Heart left ventricle (tissue), 16 donors: ENCODE data around the gene CORO6. TPM values are rescaled to one million over a fixed set of nuclear protein-coding genes. Genes with fewer than 3 reads are reported as not detected.
A peak's percentile ranks its signal among the peaks of the same experiment; 100 is the strongest.

Experiments used
- ATAC-seq, 4 donors: fragments of 200-7000 bp; cut with Tn5 transposase; one replicate each; pipeline ENCODE4 v1.9.1; 2020 to 2022; ENCODE audit warnings: moderate library complexity in 4 of 4, mild to moderate bottlenecking in 3 of 4, moderate number of reproducible peaks in 1 of 4
- DNase-seq, 5 donors: peaks; one replicate each; pipeline ENCODE4 v3.0.0-alpha.2; 2020
- H3K27ac ChIP-seq, 12 donors: fragments of 200-600 bp; sonication (generic) in 4 of 12; one replicate each; pipeline versions ENCODE4 v1.5.0 to v1.8.0; 2016 to 2022; ENCODE audit warnings: mild to moderate bottlenecking in 2 of 12
- H3K27me3 ChIP-seq, 9 donors: fragments of 200-600 bp; sonication (generic) in 2 of 9; one replicate each; pipeline versions ENCODE4 v1.5.1 to v1.8.0; 2016 to 2022; ENCODE audit warnings: mild to moderate bottlenecking in 3 of 9
- H3K36me3 ChIP-seq, 9 donors: fragments of 200-600 bp; sonication (generic) in 2 of 9; one replicate each; pipeline versions ENCODE4 v1.5.0 to v1.8.0; 2018 to 2022; ENCODE audit warnings: mild to moderate bottlenecking in 2 of 9
- H3K4me1 ChIP-seq, 12 donors: fragments of 200-600 bp; sonication (generic) in 4 of 12; one replicate each; pipeline versions ENCODE4 v1.5.0 to v1.8.0; 2016 to 2022; ENCODE audit warnings: mild to moderate bottlenecking in 3 of 12
- H3K4me3 ChIP-seq, 12 donors: fragments of 200-600 bp; sonication (generic) in 4 of 12; one replicate each; pipeline versions ENCODE4 v1.5.0 to v1.8.0; 2017 to 2022; ENCODE audit warnings: mild to moderate bottlenecking in 9 of 12, moderate library complexity in 4 of 12
- H3K9me3 ChIP-seq, 12 donors: fragments of 200-600 bp; sonication (generic) in 4 of 12; one replicate each; pipeline versions ENCODE4 v1.5.0 to v1.8.0; 2016 to 2022; ENCODE audit warnings: mild to moderate bottlenecking in 1 of 12
- CTCF ChIP-seq, 12 donors: fragments of 200-600 bp; sonication (generic) in 4 of 12; IDR thresholded peaks; one replicate each; pipeline versions ENCODE4 v1.5.0 to v1.8.0; 2018 to 2022; ENCODE audit warnings: antibody characterized with exemption in 12 of 12, mild to moderate bottlenecking in 5 of 12
- POLR2A ChIP-seq, 2 donors: fragments of 450-650 bp; IDR thresholded peaks; one replicate each; pipeline ENCODE4 v1.6.1; 2017; ENCODE audit warnings: antibody characterized with exemption in 2 of 2, mild to moderate bottlenecking in 2 of 2, moderate library complexity in 2 of 2
- WGBS, 4 donors: extraction: QIAGEN DNeasy Blood & Tissue Kit in 2 of 4; methylation state at CpG; one replicate each; pipeline versions ENCODE4 v1.1.5 to v1.1.7; 2013 to 2018; 5-methylcytosine and 5-hydroxymethylcytosine counted together
- intact Hi-C, 10 donors: fragments of 100-400 bp; cut with DNase I; formaldehyde crosslinking; loops; one replicate each; pipeline versions ENCODE4 v1.11.1 to v1.14.2; 2022
- polyA plus RNA-seq, 2 donors: library from polyadenylated mRNA; stranded (reverse); fragments of 200-250 nt; gene quantifications; one replicate each; pipeline ENCODE4 v1.2.3, GENCODE V29; 2013
- total RNA-seq, 9 donors: library from RNA; depleted of rRNA in 2 of 9; stranded (reverse); fragments of >200 nt in 2 of 9; fragmentation: NEBNext Ultra II Directional in 3 of 9; extraction: Animal tissue kit (Norgen Biotek cat#: 25700) in 3 of 9; gene quantifications; one replicate each; pipeline versions ENCODE4 v1.1.0 to v1.2.4, GENCODE V29; 2016 to 2023
- donor health status: ischemic (EF 13 %, LVEDD 7.1; RV severe dilation, severe dysfunction).
- donor health status: healthy with polysubstance abuse.
- donor health status: DM: no; HTN: yes; CAD: no.
- donor health status: DM: no; HTN: no; CAD: no.
- donor health status: ischemic (EF 25% LVEDD 6.9; RV normal size, moderate dysfunction).
- donor health status: ischemic (EF 25% LVEDD 5.7; RV mildly dilated, moderate dysfunction).
- donor health status: healthy.
- donor health status: DM: yes; HTN: yes; CAD: no.
- donor health status: ischemic (EF 35%, LVEDD 5.7; RV mildly dilated, moderate dysfunction).
- donor health status: nonischemic (EF 11% LVEDD 7.7; RV severe dilation, severe dysfunction).
- donor health status: DM: yes; HTN: yes; CAD: no.
- donor health status: PGD.
- donor health status: ischemic (EF 29% LVEDD 5.4; RV normal size, mild dysfunction).
- donor health status: nonischemic (EF 23%, LVEDD 6.1; RV moderate dilation, normal function).

CORO6 gene
- total and polyA plus RNA-seq, 11 donors = 50.7 to 115 (median 95.5) TPM

DNA sequence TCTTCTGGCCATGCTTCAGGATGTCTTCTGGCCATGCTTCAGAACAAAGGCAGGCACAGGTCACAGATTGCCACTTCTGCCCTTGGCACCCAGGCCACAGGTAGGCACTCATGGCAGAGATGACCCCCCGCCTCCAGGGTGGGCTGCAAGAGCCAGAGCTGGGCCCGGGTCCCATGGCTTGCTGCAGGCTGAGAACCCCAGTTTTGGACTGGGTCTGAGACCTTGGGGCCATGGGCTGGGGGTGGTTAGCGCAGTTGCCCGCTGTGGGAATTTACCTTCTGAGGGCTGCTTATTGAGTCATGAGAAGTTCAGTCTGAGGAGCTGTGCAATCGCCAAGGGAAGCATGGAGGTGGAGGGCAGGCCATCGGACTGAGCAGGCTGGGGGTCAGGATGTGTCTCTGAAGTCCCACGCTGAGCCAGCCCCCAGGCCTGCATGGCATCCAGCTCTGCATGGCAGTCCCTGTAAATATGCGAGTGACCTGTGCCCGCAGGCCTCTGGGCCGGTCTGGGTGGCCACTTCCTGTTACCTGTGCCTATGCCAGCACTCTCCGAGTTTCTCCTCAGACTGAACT lies 28.1 kb downstream of the CORO6 start:
- no peaks in the 10 kb centered on the region for H3K36me3 ChIP-seq
- H3K4me3 ChIP-seq = peak overlapping the region in 4 of 12 donors; percentile 59 to 84 (median 72)
- H3K27ac ChIP-seq = no peak overlapping the region
- no peaks in the 10 kb centered on the region for H3K27me3 ChIP-seq
- DNase-seq (peak in 4 of 5 donors; percentile 8 to 25 (median 22)), ATAC-seq (no peak)
- peaks cover 5 to 79% (median 52%) of the 10 kb centered on the region in 12 donors for H3K4me1 ChIP-seq
- intact Hi-C loops = no loop called here
- TF ChIP-seq CTCF (IDR thresholded peaks at IDR 0.05) (no peak), POLR2A (IDR thresholded peaks at IDR 0.05) (no peak)
- no peaks in the 10 kb centered on the region for H3K9me3 ChIP-seq
- 92 to 94% (median 92%) methylated on average over 5 to 11 of the region's 11 CpGs for WGBS, 4 donors

- WGBS, 4 donors = 7 to 11% (median 8%) methylated on average over 39 to 64 of the region's 64 CpGs
- ATAC-seq = no peak
- peaks cover 5 to 80% (median 52%) of the 10 kb centered on the region in 12 donors for H3K4me1 ChIP-seq
Observed at GRCh38 chr17:29593591-29594518, 28.9 kb downstream of the CORO6 start.

DNA sequence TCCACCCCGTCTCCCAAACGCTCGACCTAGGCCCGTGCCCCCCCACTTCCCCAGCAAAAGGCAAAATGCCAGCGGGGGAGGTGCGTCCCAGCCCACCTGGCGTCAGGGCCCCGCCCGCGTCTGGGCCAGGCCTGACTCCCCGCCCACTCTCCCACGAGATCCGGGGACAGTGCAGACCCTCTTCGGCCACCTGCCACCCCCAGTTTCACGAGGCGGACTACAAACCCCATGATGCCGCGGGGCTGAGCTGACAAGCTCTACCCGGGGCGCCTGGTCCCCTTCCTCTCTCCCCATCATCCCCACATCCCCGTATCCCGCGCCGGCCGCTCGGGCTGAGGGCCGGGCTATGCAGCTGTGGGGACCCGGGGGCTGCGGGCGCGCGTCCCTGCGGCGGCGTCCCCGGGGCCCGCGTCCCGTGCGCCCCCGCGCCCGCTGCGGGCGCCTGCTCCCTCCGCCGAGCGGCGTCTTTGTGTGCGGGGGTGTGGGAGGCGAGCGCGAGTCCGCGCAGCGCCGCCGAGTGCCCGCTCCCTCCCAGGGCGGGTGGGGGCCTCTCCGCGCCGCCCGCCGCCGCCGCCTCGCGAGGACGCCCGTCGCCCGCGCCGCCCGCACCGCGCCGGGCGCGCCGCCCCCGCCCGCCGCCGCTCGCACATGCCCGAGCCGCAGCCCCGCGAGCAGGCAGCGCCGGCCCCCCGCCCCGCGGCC lies 29.7 kb downstream of the CORO6 start, which contains the start of gene ANKRD13B:
Gene ANKRD13B (plus strand): TSS at position 283 of the 702 bp plus-strand sequence. CDS start 490 bp downstream, outside the sequence.
- DNase-seq = peak in 4 of 5 donors; percentile 65 to 81 (median 69)
- TF ChIP-seq POLR2A (IDR thresholded peaks at IDR 0.05) = no peak
- no peak for TF ChIP-seq CTCF (IDR thresholded peaks at IDR 0.05)
- Histone ChIP-seq H3K27ac (peak within 1 kb of the TSS; percentile 38 to 95 (median 88)), H3K36me3 (no peaks in the 10 kb centered on the region), H3K4me3 (peak within 1 kb of the TSS; percentile 59 to 88 (median 68)), H3K27me3 (no peaks in the 10 kb centered on the region), H3K9me3 (no peaks in the 10 kb centered on the region), H3K4me1 (peaks cover 5 to 88% (median 56%) of the 10 kb centered on the region in 12 donors)
- WGBS, 4 donors = 1 to 3% (median 1%) methylated on average over 13 to 96 of the region's 96 CpGs
- ATAC-seq = peak in 2 of 4 donors; percentile 0 to 4
- intact Hi-C loops = loop anchor here in 1 of 10 donors (2.0 kb wide), 1 partner anchor 22 kb away; no protein-coding TSS in a partner anchor

More at GRCh38 chr17:29593591-29594518, 28.9 kb downstream of the CORO6 start:
- intact Hi-C loops = loop anchor here in 1 of 10 donors (2.0 kb wide), 1 partner anchor 21 kb away; no protein-coding TSS in a partner anchor
- DNase-seq = peak; percentile 23 to 63 (median 31)
- TF ChIP-seq CTCF (IDR thresholded peaks at IDR 0.05) (peak in 4 of 12 donors; percentile 12 to 38 (median 21)), POLR2A (IDR thresholded peaks at IDR 0.05) (no peak)
- H3K27me3 ChIP-seq = no peaks in the 10 kb centered on the region
- no peaks in the 10 kb centered on the region for H3K36me3 ChIP-seq
- H3K9me3 ChIP-seq = no peaks in the 10 kb centered on the region
- peak overlapping the region; percentile 45 to 88 (median 68) for H3K4me3 ChIP-seq
- H3K27ac ChIP-seq = peak overlapping the region in 9 of 12 donors; percentile 17 to 56 (median 52)
